Measurements from ENCODE around the gene HMCN1. TPM values are rescaled to one million over a fixed set of nuclear protein-coding genes. Genes with fewer than 3 reads are reported as not detected.

HMCN1 gene
- total and polyA plus RNA-seq, 2 experiments from 2014 or later, result 1.6 to 8.7 TPM

DNA sequence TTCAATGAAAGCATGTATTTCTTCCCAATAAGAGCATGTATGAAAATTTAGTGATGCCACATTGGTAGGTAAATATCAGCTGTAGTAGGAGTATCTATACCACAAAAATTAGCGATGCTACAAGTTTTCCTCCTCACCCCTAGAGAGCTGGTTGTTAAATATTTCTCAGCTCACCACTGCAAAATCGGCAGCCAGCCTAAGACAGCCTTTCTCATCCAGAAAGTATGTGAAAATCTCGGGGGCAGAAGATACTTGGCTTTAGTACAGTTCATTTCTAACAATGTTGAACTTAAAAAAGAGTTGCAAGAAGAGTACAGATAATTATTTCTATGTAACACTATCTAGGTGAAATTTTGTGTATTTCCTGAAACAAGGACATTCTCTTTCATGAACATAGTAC lies 405.5 kb downstream of the HMCN1 start:
- H3K27me3 ChIP-seq (ENCODE audit: insufficient read depth), result no peaks in the 10 kb centered on the region
- no peak for DNase-seq (ENCODE audit: low spot score)
- TF ChIP-seq EZH2 (IDR thresholded peaks at IDR 0.05; ENCODE audit: low read depth, unreplicated experiment), result no peak
- TF ChIP-seq NANOG (IDR thresholded peaks at IDR 0.05; ENCODE audit: borderline replicate concordance), result no peak
- TF ChIP-seq, protein P1, sequence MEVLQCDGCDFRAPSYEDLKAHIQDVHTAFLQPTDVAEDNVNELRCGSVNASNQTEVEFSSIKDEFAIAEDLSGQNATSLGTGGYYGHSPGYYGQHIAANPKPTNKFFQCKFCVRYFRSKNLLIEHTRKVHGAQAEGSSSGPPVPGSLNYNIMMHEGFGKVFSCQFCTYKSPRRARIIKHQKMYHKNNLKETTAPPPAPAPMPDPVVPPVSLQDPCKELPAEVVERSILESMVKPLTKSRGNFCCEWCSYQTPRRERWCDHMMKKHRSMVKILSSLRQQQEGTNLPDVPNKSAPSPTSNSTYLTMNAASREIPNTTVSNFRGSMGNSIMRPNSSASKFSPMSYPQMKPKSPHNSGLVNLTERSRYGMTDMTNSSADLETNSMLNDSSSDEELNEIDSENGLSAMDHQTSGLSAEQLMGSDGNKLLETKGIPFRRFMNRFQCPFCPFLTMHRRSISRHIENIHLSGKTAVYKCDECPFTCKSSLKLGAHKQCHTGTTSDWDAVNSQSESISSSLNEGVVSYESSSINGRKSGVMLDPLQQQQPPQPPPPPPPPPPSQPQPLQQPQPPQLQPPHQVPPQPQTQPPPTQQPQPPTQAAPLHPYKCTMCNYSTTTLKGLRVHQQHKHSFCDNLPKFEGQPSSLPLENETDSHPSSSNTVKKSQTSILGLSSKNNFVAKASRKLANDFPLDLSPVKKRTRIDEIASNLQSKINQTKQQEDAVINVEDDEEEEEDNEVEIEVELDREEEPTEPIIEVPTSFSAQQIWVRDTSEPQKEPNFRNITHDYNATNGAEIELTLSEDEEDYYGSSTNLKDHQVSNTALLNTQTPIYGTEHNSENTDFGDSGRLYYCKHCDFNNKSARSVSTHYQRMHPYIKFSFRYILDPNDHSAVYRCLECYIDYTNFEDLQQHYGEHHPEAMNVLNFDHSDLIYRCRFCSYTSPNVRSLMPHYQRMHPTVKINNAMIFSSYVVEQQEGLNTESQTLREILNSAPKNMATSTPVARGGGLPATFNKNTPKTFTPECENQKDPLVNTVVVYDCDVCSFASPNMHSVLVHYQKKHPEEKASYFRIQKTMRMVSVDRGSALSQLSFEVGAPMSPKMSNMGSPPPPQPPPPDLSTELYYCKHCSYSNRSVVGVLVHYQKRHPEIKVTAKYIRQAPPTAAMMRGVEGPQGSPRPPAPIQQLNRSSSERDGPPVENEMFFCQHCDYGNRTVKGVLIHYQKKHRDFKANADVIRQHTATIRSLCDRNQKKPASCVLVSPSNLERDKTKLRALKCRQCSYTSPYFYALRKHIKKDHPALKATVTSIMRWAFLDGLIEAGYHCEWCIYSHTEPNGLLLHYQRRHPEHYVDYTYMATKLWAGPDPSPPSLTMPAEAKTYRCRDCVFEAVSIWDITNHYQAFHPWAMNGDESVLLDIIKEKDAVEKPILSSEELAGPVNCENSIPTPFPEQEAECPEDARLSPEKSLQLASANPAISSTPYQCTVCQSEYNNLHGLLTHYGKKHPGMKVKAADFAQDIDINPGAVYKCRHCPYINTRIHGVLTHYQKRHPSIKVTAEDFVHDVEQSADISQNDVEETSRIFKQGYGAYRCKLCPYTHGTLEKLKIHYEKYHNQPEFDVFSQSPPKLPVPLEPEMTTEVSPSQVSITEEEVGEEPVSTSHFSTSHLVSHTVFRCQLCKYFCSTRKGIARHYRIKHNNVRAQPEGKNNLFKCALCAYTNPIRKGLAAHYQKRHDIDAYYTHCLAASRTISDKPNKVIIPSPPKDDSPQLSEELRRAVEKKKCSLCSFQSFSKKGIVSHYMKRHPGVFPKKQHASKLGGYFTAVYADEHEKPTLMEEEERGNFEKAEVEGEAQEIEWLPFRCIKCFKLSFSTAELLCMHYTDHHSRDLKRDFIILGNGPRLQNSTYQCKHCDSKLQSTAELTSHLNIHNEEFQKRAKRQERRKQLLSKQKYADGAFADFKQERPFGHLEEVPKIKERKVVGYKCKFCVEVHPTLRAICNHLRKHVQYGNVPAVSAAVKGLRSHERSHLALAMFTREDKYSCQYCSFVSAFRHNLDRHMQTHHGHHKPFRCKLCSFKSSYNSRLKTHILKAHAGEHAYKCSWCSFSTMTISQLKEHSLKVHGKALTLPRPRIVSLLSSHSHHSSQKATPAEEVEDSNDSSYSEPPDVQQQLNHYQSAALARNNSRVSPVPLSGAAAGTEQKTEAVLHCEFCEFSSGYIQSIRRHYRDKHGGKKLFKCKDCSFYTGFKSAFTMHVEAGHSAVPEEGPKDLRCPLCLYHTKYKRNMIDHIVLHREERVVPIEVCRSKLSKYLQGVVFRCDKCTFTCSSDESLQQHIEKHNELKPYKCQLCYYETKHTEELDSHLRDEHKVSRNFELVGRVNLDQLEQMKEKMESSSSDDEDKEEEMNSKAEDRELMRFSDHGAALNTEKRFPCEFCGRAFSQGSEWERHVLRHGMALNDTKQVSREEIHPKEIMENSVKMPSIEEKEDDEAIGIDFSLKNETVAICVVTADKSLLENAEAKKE (CRISPR knock-in tag; IDR thresholded peaks at IDR 0.05), result no peak
- TF ChIP-seq JUNB (IDR thresholded peaks at IDR 0.05; ENCODE audit: unreplicated experiment), result no peak
- TF ChIP-seq, protein P2, sequence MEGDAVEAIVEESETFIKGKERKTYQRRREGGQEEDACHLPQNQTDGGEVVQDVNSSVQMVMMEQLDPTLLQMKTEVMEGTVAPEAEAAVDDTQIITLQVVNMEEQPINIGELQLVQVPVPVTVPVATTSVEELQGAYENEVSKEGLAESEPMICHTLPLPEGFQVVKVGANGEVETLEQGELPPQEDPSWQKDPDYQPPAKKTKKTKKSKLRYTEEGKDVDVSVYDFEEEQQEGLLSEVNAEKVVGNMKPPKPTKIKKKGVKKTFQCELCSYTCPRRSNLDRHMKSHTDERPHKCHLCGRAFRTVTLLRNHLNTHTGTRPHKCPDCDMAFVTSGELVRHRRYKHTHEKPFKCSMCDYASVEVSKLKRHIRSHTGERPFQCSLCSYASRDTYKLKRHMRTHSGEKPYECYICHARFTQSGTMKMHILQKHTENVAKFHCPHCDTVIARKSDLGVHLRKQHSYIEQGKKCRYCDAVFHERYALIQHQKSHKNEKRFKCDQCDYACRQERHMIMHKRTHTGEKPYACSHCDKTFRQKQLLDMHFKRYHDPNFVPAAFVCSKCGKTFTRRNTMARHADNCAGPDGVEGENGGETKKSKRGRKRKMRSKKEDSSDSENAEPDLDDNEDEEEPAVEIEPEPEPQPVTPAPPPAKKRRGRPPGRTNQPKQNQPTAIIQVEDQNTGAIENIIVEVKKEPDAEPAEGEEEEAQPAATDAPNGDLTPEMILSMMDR (conservative IDR thresholded peaks at IDR 0.05; ENCODE audit: low read depth in 2 of 2), result no peak
- TF ChIP-seq, protein P3, sequence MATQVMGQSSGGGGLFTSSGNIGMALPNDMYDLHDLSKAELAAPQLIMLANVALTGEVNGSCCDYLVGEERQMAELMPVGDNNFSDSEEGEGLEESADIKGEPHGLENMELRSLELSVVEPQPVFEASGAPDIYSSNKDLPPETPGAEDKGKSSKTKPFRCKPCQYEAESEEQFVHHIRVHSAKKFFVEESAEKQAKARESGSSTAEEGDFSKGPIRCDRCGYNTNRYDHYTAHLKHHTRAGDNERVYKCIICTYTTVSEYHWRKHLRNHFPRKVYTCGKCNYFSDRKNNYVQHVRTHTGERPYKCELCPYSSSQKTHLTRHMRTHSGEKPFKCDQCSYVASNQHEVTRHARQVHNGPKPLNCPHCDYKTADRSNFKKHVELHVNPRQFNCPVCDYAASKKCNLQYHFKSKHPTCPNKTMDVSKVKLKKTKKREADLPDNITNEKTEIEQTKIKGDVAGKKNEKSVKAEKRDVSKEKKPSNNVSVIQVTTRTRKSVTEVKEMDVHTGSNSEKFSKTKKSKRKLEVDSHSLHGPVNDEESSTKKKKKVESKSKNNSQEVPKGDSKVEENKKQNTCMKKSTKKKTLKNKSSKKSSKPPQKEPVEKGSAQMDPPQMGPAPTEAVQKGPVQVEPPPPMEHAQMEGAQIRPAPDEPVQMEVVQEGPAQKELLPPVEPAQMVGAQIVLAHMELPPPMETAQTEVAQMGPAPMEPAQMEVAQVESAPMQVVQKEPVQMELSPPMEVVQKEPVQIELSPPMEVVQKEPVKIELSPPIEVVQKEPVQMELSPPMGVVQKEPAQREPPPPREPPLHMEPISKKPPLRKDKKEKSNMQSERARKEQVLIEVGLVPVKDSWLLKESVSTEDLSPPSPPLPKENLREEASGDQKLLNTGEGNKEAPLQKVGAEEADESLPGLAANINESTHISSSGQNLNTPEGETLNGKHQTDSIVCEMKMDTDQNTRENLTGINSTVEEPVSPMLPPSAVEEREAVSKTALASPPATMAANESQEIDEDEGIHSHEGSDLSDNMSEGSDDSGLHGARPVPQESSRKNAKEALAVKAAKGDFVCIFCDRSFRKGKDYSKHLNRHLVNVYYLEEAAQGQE (IDR thresholded peaks at IDR 0.05; ENCODE audit: unreplicated experiment), result no peak
- TF ChIP-seq POLR2AphosphoS5 (IDR thresholded peaks at IDR 0.05; ENCODE audit: low read depth), result no peak
- TF ChIP-seq ZNF114 (CRISPR knock-in tag; IDR thresholded peaks at IDR 0.05), result no peak
- TF ChIP-seq CREB1 (CRISPR knock-in tag; IDR thresholded peaks at IDR 0.05; ENCODE audit: low read depth), result no peak
- TF ChIP-seq EZH2phosphoT487 (IDR thresholded peaks at IDR 0.05; ENCODE audit: unreplicated experiment), result no peak
- TF ChIP-seq, protein P4, sequence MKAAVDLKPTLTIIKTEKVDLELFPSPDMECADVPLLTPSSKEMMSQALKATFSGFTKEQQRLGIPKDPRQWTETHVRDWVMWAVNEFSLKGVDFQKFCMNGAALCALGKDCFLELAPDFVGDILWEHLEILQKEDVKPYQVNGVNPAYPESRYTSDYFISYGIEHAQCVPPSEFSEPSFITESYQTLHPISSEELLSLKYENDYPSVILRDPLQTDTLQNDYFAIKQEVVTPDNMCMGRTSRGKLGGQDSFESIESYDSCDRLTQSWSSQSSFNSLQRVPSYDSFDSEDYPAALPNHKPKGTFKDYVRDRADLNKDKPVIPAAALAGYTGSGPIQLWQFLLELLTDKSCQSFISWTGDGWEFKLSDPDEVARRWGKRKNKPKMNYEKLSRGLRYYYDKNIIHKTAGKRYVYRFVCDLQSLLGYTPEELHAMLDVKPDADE (IDR thresholded peaks at IDR 0.05), result no peak
- no peak for TF ChIP-seq STAT1 (IDR thresholded peaks at IDR 0.05; ENCODE audit: unreplicated experiment)
- TF ChIP-seq ZNF331 (CRISPR knock-in tag; IDR thresholded peaks at IDR 0.05; ENCODE audit: low read depth), result no peak
- H4K20me1 ChIP-seq (replicated peaks; ENCODE audit: insufficient read depth), result no peaks in the 10 kb centered on the region
- peaks cover 9% of the 10 kb centered on the region; the same call in 1 of the 2 replicates for H3K4me1 ChIP-seq (ENCODE audit: insufficient read depth)
- H3K4me3 Mint-ChIP-seq, result no peak overlapping the region
- no peak for ATAC-seq
- H3K4me1 Mint-ChIP-seq, result peaks cover 3% of the 10 kb centered on the region; the same call in 2 of the 3 replicates
- H3K4me3 ChIP-seq, result no peak overlapping the region
- no peaks in the 10 kb centered on the region for H3K27me3 Mint-ChIP-seq (ENCODE audit: insufficient read depth, low read depth, poor library complexity)
- H3K27ac ChIP-seq (ENCODE audit: low read depth), result no peak overlapping the region
- H3K36me3 ChIP-seq (ENCODE audit: insufficient read depth), result no peaks in the 10 kb centered on the region
- peaks cover 13% of the 10 kb centered on the region; the same call in 2 of the 3 replicates for H3K36me3 Mint-ChIP-seq (ENCODE audit: low read depth)
- H3K27ac Mint-ChIP-seq, result no peak overlapping the region
- H2AFZ ChIP-seq, result no peak overlapping the region
- H3K4me2 ChIP-seq, result no peak overlapping the region
- H3F3A ChIP-seq (replicated peaks; ENCODE audit: low read depth), result no peaks in the 10 kb centered on the region
- H3K9me3 Mint-ChIP-seq, result peaks cover 10% of the 10 kb centered on the region; the same call in 2 of the 3 replicates
- no peaks in the 10 kb centered on the region for H3K9me2 ChIP-seq (ENCODE audit: insufficient read depth)
- no peaks in the 10 kb centered on the region for H3K79me2 ChIP-seq (replicated peaks; ENCODE audit: insufficient read depth)
